H9 (cell line): ENCODE results near the gene DNTT. TPM values are rescaled to one million over a fixed set of nuclear protein-coding genes. Genes with fewer than 3 reads are reported as not detected.

Experiments used
- DNase-seq: peaks from one replicate; pipeline ENCODE4 v3.0.0-alpha.2; 2017
- H2AFZ ChIP-seq: one replicate; pipeline ENCODE4 v1.6.1; 2013; ENCODE audit warnings: mild to moderate bottlenecking, low read length, control low read depth, moderate library complexity
- H2AK5ac ChIP-seq: 2 replicates; pipeline ENCODE4 v1.6.1; 2013; ENCODE audit warnings: low read length, control low read depth, mixed read lengths; ENCODE audit not compliant: insufficient read length
- H2BK120ac ChIP-seq: one replicate; pipeline ENCODE4 v1.6.1; 2013; ENCODE audit warnings: low read depth, mild to moderate bottlenecking, low read length, control low read depth, inconsistent platforms; ENCODE audit not compliant: poor library complexity, severe bottlenecking
- H2BK12ac ChIP-seq: 2 replicates; pipeline ENCODE4 v1.6.1; 2013; ENCODE audit warnings: low read length, control low read depth, mixed read lengths, low read depth; ENCODE audit not compliant: insufficient read length
- H2BK15ac ChIP-seq: 2 replicates; pipeline ENCODE4 v1.6.1; 2013; ENCODE audit warnings: low read depth, low read length, control low read depth
- H2BK20ac ChIP-seq: one replicate; pipeline ENCODE4 v1.6.1; 2013; ENCODE audit warnings: low read depth, mild to moderate bottlenecking, low read length, control low read depth, inconsistent platforms; ENCODE audit not compliant: poor library complexity, severe bottlenecking
- H2BK5ac ChIP-seq: 2 replicates; pipeline ENCODE4 v1.6.1; 2013; ENCODE audit warnings: low read length, control low read depth, mixed read lengths; ENCODE audit not compliant: insufficient read length
- H3K14ac ChIP-seq: 2 replicates; pipeline ENCODE4 v1.6.1; 2013; ENCODE audit warnings: low read length, control low read depth; ENCODE audit not compliant: insufficient read depth
- H3K18ac ChIP-seq: 2 replicates; pipeline ENCODE4 v1.6.1; 2013; ENCODE audit warnings: low read depth, mild to moderate bottlenecking, mixed read lengths, low read length, control low read depth; ENCODE audit not compliant: insufficient read length
- H3K23ac ChIP-seq: 2 replicates; pipeline ENCODE4 v1.6.1; 2013; ENCODE audit warnings: low read length, control low read depth, mixed read lengths, low read depth; ENCODE audit not compliant: insufficient read length
- H3K23me2 ChIP-seq: 2 replicates; pipeline ENCODE4 v1.6.1; 2013; ENCODE audit warnings: low read depth, mild to moderate bottlenecking, mixed read lengths, low read length, control low read depth; ENCODE audit not compliant: insufficient read length, poor library complexity, severe bottlenecking
- H3K27ac ChIP-seq: 2 replicates; pipeline ENCODE4 v1.5.1; 2013; ENCODE audit warnings: low read length, control low read depth, mixed read lengths, low read depth; ENCODE audit not compliant: insufficient read length
- H3K27me3 ChIP-seq: 2 replicates; pipeline ENCODE4 v1.6.1; 2013; ENCODE audit warnings: low read length, control low read depth, inconsistent platforms; ENCODE audit not compliant: insufficient read depth
- H3K4ac ChIP-seq: 2 replicates; pipeline ENCODE4 v1.6.1; 2013; ENCODE audit warnings: low read depth, mild to moderate bottlenecking, control low read depth, inconsistent platforms, low read length, moderate library complexity
- H3K4me1 ChIP-seq: 2 replicates; pipeline ENCODE4 v1.6.1; 2013; ENCODE audit warnings: low read length, control low read depth, inconsistent platforms; ENCODE audit not compliant: insufficient read depth
- H3K4me2 ChIP-seq: 2 replicates; pipeline ENCODE4 v1.6.1; 2013; ENCODE audit warnings: low read length, control low read depth, mixed read lengths; ENCODE audit not compliant: insufficient read length, insufficient read depth
- H3K56ac ChIP-seq: 2 replicates; pipeline ENCODE4 v1.6.1; 2013; ENCODE audit warnings: low read depth, mild to moderate bottlenecking, mixed read lengths, low read length, control low read depth; ENCODE audit not compliant: insufficient read length
- H3K79me1 ChIP-seq: 2 replicates; pipeline ENCODE4 v1.6.1; 2013; ENCODE audit warnings: low read depth, mild to moderate bottlenecking, moderate library complexity, low read length, control low read depth, inconsistent platforms; ENCODE audit not compliant: insufficient read depth, poor library complexity, severe bottlenecking
- H3K79me2 ChIP-seq: 2 replicates; pipeline ENCODE4 v1.6.1; 2013; ENCODE audit warnings: low read length, control low read depth, inconsistent platforms; ENCODE audit not compliant: insufficient read depth
- H3K9ac ChIP-seq: 2 replicates; pipeline ENCODE4 v1.6.1; 2013; ENCODE audit warnings: low read length, control low read depth, mixed read lengths; ENCODE audit not compliant: insufficient read length; ENCODE audit errors: extremely low read depth
- H3K9me3 ChIP-seq: one replicate; pipeline ENCODE4 v1.6.1; 2013; ENCODE audit warnings: low read depth, low read length, inconsistent platforms; ENCODE audit not compliant: control insufficient read depth
- H3T11ph ChIP-seq: one replicate; pipeline ENCODE4 v1.6.1; 2013; ENCODE audit warnings: mild to moderate bottlenecking, low read length, control low read depth, inconsistent platforms
- H4K20me1 ChIP-seq: one replicate; pipeline ENCODE4 v1.6.1; 2013; ENCODE audit not compliant: control insufficient read depth, insufficient read length, insufficient read depth
- H4K5ac ChIP-seq: 2 replicates; pipeline ENCODE4 v1.6.1; 2013; ENCODE audit warnings: low read depth, mild to moderate bottlenecking, mixed read lengths, low read length, control low read depth; ENCODE audit not compliant: insufficient read length
- H4K8ac ChIP-seq: replicated peaks from 2 replicates; pipeline ENCODE4 v1.6.1; 2013; ENCODE audit warnings: low read length, control low read depth, mixed read lengths, low read depth; ENCODE audit not compliant: insufficient read length
- H4K91ac ChIP-seq: 2 replicates; pipeline ENCODE4 v1.6.1; 2013; ENCODE audit warnings: low read depth, mild to moderate bottlenecking, moderate library complexity, mixed read lengths, low read length, control low read depth; ENCODE audit not compliant: insufficient read length
- H3K27ac Mint-ChIP-seq, 3 experiments: 2 replicates in 2 of 3; 3 replicates in 1 of 3; pipeline ENCODE4 v1.8.0; 2020 to 2021; ENCODE audit warnings: mixed read lengths in 3 of 3, mild to moderate bottlenecking in 1 of 3, moderate library complexity in 1 of 3
- H3K27me3 Mint-ChIP-seq: 2 replicates; pipeline ENCODE4 v1.8.0; 2021; ENCODE audit warnings: low read depth, mild to moderate bottlenecking, moderate library complexity, mixed read lengths
- H3K36me3 Mint-ChIP-seq, 3 experiments: 2 replicates in 2 of 3; 3 replicates in 1 of 3; pipeline ENCODE4 v1.8.0; 2020 to 2021; ENCODE audit warnings: low read depth in 3 of 3, mixed read lengths in 3 of 3; ENCODE audit not compliant: insufficient read depth in 1 of 3
- H3K4me1 Mint-ChIP-seq, 2 experiments: 2 replicates each; pipeline ENCODE4 v1.8.0; 2020; ENCODE audit warnings: mixed read lengths in 2 of 2
- H3K4me3 Mint-ChIP-seq, 2 experiments: 2 replicates in 1 of 2; 3 replicates in 1 of 2; pipeline ENCODE4 v1.8.0; 2020 to 2021; ENCODE audit warnings: mild to moderate bottlenecking in 2 of 2, mixed read lengths in 2 of 2, moderate library complexity in 1 of 2
- H3K9me3 Mint-ChIP-seq, 2 experiments: 2 replicates in 1 of 2; 3 replicates in 1 of 2; pipeline ENCODE4 v1.8.0; 2020; ENCODE audit warnings: mild to moderate bottlenecking in 2 of 2, mixed read lengths in 2 of 2, moderate library complexity in 1 of 2
- CTCF ChIP-seq: fragments of 200-600 bp; sonication (generic); conservative IDR thresholded peaks from 3 replicates; pipeline ENCODE4 v1.8.0; 2021; ENCODE audit warnings: antibody characterized with exemption, mild to moderate bottlenecking
- whole genome bisulfite sequencing: extraction: QIAGEN DNeasy Blood & Tissue Kit; methylation state at CpG from one replicate; pipeline ENCODE4 v1.1.7; 2013; ENCODE audit warnings: missing lambda C conversion rate, low lambda C conversion rate, mixed read lengths; ENCODE audit not compliant: insufficient read length; ENCODE audit errors: extremely low coverage; 5-methylcytosine and 5-hydroxymethylcytosine counted together
- total RNA-seq: library from RNA; stranded (reverse); gene quantifications from 2 replicates; pipeline ENCODE4 v1.2.1, GENCODE V29; 2021

The DNTT gene
- total RNA-seq, 1 experiment from 2014 or later: not detected

- Mint-ChIP-seq H3K27ac (no peak overlapping the region), H3K4me3 (no peak overlapping the region), H3K4me1 (peaks cover 4 to 6% of the 10 kb centered on the region in 2 experiments), H3K36me3 (no peaks in the 10 kb centered on the region), H3K27me3 (no peaks in the 10 kb centered on the region), H3K9me3 (no peaks in the 10 kb centered on the region)
- no peaks in the 10 kb centered on the region for H4K20me1 ChIP-seq
- no peak overlapping the region for H2BK12ac ChIP-seq
- no peak overlapping the region for H3K9ac ChIP-seq
- no peaks in the 10 kb centered on the region for H3K9me3 ChIP-seq
- H2BK20ac ChIP-seq: no peak overlapping the region
- peaks cover 2% of the 10 kb centered on the region; the same call in 1 of the 2 replicates for H3K4me1 ChIP-seq
- no peak for TF ChIP-seq CTCF
- H3K56ac ChIP-seq: no peak overlapping the region
- no peaks in the 10 kb centered on the region for H3K27me3 ChIP-seq
- no peaks in the 10 kb centered on the region for H3K79me2 ChIP-seq
- no CpG with 5 or more reads among the region's 4 CpGs for whole genome bisulfite sequencing
- no peaks in the 10 kb centered on the region for H3K79me1 ChIP-seq
- no peak overlapping the region for H2BK5ac ChIP-seq
- H3K4me2 ChIP-seq: no peak overlapping the region
- no peak overlapping the region for H3K14ac ChIP-seq
- H3K23me2 ChIP-seq: no peaks in the 10 kb centered on the region
- no peak overlapping the region for H4K8ac ChIP-seq
- H2BK15ac ChIP-seq: no peak overlapping the region
- no peak overlapping the region for H3T11ph ChIP-seq
- H3K4ac ChIP-seq: no peak overlapping the region
- no peak overlapping the region for H4K5ac ChIP-seq
- H2BK120ac ChIP-seq: no peak overlapping the region
- H2AK5ac ChIP-seq: no peak overlapping the region
- DNase-seq: no peak
- no peak overlapping the region for H3K27ac ChIP-seq
- H4K91ac ChIP-seq: no peak overlapping the region
- H2AFZ ChIP-seq: no peak overlapping the region
- no peak overlapping the region for H3K23ac ChIP-seq
- H3K18ac ChIP-seq: no peak overlapping the region
Observed at GRCh38 chr10:96295475-96295874, 8.8 kb upstream of the DNTT start.
